NCI-H2196 treated with DMSO at 0.1 percent for 48 hours (cell line): ENCODE results near the gene RYR2.

Source experiments
- DNase-seq: peaks from one replicate; lab custom pipeline; 2025; ENCODE audit not compliant: unreplicated experiment; lab: John Stamatoyannopoulos, UW

RYR2 gene

GRCh38 chr1:237634922-237635321, 592.9 kb downstream of the RYR2 start:
- DNase-seq: no peak

DNA sequence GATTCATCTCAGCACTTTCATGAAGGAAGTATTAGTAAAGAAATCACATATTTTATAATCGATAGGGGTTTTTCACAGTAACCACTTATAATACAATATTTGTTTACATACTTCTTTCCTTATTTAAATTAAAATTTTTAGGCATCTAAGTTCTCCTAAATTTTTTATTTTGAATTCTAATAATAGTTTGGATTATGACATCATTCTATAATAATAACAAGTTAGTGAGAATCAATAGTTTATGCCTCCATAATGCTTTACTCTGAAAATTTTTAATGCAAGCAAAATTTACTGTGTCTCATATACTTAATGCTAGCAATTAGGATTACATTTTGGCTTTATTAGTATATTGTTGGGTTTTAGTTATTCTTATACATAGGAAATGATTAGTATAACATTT, 596.6 kb downstream of the RYR2 start:
- no peak for DNase-seq

DNA sequence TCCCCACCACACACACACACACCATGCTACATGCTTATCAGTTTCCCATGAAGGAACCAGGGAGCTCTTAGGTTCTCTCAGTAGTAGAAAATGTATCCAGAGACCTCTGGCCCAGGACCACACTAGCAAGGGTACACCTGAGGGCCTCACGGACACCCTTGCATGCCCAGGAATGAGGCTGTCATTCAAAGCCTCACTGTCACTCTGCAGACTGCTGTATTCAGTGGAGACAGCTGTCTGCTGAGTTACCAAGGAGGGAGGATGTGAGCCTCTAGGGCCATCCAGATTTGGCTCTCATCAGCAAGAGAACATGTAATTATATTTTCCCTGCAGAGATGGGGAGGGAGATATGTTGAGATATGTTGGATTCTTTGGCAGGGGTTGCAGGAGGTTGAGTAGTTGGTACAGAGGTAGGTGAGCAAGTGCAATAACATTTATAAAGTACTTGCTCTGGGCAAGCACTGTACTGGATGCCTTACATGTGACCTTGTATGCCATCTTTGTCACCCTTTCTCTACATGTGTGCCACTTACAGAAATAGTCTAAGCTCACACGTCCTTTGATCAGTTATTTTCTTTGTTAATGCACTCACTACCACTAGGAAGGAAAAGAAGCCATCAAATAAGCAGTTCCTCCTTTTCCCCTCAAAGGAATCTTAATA, 598.2 kb downstream of the RYR2 start:
- DNase-seq: no peak

GRCh38 chr1:237640966-237641365, 599.0 kb downstream of the RYR2 start:
- no peak for DNase-seq

DNA sequence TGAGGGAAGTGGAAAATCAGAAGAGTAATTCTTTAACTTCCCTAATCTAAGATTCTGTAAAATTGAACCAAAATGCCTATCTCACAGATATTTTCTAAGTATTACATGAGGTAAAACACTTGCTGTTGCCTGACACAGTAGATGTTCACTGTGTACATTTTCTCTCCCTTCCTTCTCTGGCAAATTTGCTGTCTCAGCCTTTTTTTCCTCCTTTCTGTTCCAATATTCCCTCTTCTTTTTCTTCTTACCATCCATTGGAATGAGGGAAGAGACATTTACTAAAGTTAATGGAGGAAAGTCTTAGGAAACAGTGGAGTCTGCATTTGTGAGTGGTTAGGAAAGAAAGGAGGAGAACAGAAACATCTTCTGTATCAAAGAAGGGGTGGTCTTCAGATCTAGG, 608.8 kb downstream of the RYR2 start:
- DNase-seq: no peak

- no peak for DNase-seq
Observed at GRCh38 chr1:237655778-237656177, 613.8 kb downstream of the RYR2 start.

- DNase-seq: no peak
Observed at GRCh38 chr1:237664348-237664747, 622.4 kb downstream of the RYR2 start.

DNA sequence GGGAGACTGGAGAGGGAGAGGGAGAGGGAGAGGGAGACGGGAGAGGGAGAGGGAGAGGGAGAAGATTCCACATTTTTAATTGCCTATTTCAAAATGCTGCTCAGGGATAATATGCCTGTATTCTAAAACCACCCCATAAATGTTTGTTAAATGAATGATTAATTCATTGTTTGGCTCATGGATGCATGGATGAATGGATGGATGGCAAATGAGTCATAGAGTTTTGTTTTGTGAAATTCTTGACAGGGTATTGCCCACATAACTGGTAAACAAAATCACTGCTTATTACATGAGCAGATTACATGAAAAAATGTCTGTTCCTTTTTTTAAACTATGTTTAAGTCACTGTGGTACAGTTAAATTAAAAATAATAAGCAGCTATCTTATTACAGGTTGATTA, 628.3 kb downstream of the RYR2 start:
- no peak for DNase-seq

DNA sequence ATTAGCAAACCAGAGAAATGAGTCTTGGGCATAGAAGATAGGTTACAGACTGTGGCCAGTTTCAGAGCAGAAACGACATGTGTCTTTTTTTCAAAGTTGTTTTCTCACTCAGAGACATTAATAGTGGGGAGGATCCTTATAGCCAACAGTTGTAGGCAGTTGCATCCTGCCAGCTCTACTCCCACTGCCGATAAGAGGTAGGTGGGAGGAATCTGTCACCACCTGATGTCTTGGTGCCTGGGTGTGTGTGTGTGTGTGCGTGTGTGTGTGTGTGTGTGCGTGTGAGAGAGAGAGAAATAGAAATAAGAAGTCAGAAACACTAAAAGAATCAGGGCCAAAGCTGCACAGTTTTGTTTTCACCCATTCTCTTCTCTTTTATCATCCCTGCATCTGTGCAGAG, 629.3 kb downstream of the RYR2 start:
- DNase-seq: no peak

GRCh38 chr1:237671935-237672334, 630.0 kb downstream of the RYR2 start:
- no peak for DNase-seq

GRCh38 chr1:237672748-237673147, 630.8 kb downstream of the RYR2 start:
- no peak for DNase-seq

DNA sequence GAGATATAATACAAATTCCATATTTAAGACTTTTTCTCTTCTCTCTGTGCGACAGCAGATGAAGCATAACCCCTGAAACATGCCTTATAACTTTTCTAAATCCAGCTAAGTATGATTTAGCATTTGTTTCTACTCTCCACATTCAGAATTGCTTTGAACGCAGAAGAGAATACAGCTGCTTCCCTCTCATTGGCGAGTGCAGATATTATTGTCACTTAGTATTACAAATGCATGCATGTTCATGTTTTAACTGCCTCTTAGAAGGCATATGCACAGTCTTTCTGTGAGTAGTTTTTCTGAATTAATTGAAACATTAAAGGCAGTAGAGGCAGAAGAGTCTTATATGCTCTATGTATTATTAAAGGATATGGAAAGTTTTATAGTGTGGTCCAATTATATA, 631.6 kb downstream of the RYR2 start:
- DNase-seq: no peak

- DNase-seq: no peak
Observed at GRCh38 chr1:237677979-237678378, 636.0 kb downstream of the RYR2 start.

GRCh38 chr1:237679687-237680086, 637.7 kb downstream of the RYR2 start:
- no peak for DNase-seq

DNA sequence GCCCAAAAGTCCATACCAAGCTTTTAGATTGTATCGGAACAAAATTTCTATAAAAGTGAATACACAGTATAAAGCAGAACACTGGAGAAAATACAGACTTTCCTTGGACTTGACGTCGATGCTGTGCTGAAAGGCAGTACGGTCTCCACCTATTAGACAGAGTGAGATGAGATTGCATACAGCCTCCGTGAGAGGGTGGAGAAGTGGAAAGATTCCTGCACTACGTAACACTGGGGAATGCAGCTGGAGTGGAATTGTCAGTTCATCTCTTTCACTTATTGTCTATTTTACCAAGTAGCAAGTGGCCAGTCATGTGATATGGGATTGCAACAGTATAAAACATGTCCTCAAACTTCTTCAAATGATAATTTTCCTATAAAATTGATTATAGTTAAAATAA, 639.2 kb downstream of the RYR2 start:
- DNase-seq: no peak

DNA sequence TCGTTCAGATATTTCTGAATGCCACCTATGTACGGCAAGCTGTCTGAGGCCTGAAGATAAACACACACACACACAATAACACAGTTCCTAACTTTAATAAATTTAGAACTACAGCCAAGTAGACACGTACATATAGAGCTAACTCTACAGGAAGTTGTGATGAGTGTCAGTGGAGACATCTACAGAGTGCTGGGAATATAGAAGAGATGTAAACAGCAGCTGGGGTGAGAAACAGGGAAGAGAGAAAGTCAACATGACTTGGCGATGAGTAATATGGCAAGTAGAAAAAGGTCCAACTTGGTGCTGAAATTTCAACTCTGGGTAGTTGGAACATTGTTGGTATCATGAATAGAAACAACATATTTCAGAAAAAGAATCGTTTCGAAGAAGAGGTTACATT, 642.3 kb downstream of the RYR2 start:
- no peak for DNase-seq

- DNase-seq: no peak
Observed at GRCh38 chr1:237685551-237685950, 643.6 kb downstream of the RYR2 start.

DNA sequence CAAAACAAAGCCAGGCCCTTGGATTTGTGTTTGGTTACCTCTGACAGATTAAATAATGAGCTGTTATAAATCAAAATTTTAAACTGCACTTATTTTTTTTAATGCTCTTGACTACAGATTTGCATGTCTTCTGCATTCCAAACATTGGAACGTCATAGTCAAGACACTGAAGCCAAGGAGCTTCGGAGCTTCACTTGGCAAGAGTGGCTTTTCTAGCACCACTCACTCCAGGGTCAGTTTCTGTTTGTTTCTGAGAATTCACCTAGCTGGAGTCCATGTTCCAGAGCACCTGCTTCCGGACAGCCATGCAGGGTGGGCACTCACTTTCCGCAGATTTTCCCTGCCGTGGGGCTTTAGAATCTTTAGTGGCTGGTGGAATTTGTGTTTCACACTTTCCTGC, 645.8 kb downstream of the RYR2 start:
- DNase-seq: no peak

- DNase-seq: no peak
Observed at GRCh38 chr1:237690656-237691055, 648.7 kb downstream of the RYR2 start.

GRCh38 chr1:237692255-237692654, 650.3 kb downstream of the RYR2 start:
- DNase-seq: no peak

- no peak for DNase-seq
Observed at GRCh38 chr1:237695878-237696277, 653.9 kb downstream of the RYR2 start.

DNA sequence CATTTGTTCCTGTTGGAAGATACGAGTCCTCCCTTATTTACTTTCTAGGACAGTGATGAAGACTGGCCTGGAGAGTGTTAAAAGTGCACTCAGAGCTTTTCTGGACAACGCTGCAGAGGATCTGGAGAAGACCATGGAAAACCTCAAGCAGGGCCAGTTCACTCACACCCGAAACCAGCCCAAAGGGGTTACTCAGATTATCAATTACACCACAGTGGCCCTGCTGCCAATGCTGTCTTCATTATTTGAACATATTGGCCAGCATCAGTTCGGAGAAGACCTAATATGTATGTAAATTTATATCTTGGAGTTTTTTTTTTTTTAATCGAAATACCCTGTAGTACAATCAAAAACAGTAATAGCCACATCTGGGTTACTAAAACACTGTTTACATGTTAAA, 658.2 kb downstream of the RYR2 start:
- no peak for DNase-seq

DNA sequence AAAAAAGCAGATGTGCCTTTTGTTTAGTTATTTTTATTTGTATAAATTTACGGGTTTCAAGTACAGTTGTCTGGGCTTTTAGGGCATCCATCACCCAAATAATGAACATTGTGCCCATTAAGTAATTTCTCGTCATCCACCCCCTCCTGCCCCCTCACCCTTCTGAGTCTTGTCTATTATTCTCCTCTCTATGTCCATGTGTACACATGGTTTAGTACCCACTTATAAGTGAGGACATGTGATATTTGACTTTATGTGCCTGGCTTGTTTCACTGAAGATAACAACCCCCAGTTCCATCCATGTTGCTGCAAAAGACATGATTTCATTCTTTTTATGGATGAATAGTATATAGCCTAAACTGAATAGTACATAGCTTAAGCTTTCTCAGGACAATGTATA, 659.5 kb downstream of the RYR2 start:
- DNase-seq: no peak

DNA sequence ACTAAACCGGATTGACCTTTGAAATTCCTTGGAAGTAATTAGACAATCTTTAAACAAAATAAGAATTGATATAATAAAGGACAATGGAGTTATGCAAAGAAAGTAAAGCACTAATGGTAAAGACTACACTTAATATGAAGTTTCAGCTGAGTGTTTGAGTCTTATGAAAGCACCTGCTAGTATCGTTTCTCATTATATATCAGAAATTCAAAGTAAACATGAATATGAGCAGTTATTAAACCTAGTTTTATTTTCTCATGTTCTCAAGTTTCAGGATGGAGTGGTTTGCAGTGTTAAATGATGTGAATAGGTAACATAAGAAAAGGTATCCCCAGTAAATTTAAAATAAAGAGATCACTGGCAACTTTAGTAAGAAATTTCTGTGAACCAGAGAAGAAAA, 660.2 kb downstream of the RYR2 start:
- DNase-seq: no peak
